HG03025 (cell line): ENCODE results near the gene ZSCAN12.
"Not testable (repeated sequence)": the region's sequence is repeated elsewhere in the genome, so short reads cannot be mapped to it uniquely, and the experiment has no call there.

ENCODE experiments used
- ATAC-seq: cut with Tn5 transposase; IDR thresholded peaks from one replicate; pipeline ENCODE4 v1.9.1; 2021; ENCODE audit warnings: mild to moderate bottlenecking, moderate library complexity; ENCODE audit not compliant: unreplicated experiment, low FRiP score

ZSCAN12 gene

DNA sequence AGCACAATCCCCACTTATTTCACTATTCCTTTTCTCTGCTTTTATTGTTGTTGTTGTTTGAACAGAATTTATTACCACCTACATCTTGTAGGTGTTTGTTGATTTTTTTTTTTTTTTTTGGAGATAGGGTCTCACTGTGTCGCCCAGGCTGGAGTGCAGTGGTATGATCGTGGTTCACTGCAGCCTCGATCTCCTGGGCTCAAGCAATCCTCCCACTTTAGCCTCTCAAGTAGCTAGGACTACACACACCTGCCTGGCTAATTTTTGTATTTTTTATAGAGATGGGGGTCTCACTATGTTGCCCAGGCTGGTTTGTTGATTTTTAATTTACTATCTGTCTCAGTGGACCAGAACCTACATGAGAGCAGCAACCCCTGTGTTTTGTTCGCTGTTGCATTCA is 3.6 kb downstream of the ZSCAN12 start:
- no peak for ATAC-seq

GRCh38 chr6:28393912-28394662 is 5.5 kb downstream of the ZSCAN12 start:
- ATAC-seq = no peak

DNA sequence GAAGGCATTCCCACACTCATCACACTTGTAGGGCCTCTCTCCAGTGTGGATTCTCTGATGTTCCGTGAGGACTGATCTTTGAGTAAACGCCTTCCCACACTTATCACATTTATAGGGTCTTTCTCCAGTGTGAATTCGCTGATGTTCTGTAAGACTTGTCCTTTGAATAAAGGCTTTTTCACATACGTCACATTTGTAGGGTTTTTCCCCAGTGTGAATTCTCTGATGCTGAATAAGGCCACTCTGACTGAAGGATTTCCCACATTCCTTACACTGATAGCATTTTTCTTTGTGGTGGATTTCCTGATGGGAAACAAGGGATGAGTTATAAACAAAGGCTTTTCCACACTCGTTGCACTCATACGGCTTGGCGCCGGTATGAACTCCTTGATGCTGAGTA is 8.9 kb downstream of the ZSCAN12 start:
- no peak for ATAC-seq

DNA sequence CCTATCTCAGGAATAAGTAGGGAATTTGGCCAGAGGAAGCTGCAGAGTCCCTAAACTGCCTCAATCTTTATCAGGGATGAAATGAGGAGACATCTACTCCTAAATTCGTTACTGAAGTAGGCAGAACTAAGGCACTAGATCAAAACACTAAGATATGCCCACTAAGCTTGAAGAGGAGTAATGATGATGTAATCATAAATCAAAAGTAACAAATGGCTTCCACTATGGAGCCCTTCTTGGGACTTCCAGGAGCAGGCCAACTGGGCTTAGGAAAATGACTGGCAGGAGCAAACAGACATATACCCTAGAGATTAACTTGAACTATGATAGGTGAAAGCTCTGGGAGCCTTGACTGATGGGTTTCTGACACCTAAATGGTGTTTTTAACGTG is 15.4 kb downstream of the ZSCAN12 start:
- ATAC-seq = no peak

GRCh38 chr6:28383235-28384142 is 16.1 kb downstream of the ZSCAN12 start:
- ATAC-seq = peak; percentile 89

- no peak for ATAC-seq
Measured at GRCh38 chr6:28380381-28380780, 19.2 kb downstream of the ZSCAN12 start.

DNA sequence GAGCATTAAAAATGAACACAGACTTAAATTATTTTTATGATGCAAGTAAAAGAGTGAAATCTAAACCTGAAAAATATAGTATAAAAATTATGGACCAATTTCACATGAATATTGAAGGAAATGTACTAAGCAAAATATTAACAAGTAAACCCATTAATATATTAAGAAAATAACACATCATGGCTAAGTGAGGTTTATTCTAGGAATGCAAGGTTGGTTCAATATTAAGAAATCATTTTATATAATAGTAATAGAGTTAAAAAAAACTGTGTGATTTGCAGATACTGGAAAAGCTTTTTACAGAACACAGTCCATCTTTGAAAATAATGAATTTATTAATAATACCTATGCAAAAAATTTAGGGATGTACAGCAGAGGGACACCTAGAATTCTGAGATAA is 20.9 kb downstream of the ZSCAN12 start:
- ATAC-seq = no peak

GRCh38 chr6:28377879-28378278 is 21.7 kb downstream of the ZSCAN12 start:
- ATAC-seq = no peak

GRCh38 chr6:28373925-28374324 is 25.6 kb downstream of the ZSCAN12 start:
- no peak for ATAC-seq

DNA sequence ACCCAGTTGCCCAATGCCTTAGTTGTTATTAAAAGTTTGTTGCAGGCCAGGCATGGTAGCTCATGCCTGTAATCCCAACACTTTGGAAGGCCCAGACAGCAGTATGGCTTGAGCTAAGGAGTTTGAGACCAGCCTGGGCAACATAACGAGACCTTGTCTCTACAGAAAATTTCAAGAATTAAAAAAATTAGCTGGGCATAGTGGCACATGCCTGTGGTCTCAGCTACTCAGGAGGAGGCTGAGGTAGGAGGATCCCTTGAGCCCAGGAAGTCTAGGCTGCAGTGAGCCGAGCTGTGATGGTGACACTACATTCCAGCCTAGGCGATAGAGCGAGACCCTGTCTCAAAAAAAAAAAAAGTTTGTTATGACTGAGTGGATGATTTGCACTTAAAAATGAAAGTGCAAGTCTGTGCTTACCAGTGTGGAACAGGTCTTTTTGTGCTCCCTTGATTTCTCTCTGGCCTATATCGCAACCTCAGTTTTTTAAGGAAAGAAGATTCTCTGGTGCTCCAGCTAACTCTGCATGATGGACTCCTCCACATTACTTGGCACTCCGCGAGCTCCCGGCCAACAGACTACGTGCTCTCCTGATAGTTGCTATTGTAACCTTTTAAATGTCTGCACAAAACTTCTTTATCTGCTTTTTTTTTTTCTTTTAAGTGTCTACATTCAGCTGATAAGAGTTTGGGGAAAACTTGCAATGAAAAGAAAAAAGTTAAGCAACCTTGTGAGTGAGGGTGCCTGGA is 27.7 kb downstream of the ZSCAN12 start:
- no peak for ATAC-seq

GRCh38 chr6:28371280-28371679 is 28.3 kb downstream of the ZSCAN12 start:
- ATAC-seq = no peak

- ATAC-seq = no peak
Measured at GRCh38 chr6:28370440-28370839, 29.1 kb downstream of the ZSCAN12 start.

- no peak for ATAC-seq
Measured at GRCh38 chr6:28369463-28369862, 30.1 kb downstream of the ZSCAN12 start.

DNA sequence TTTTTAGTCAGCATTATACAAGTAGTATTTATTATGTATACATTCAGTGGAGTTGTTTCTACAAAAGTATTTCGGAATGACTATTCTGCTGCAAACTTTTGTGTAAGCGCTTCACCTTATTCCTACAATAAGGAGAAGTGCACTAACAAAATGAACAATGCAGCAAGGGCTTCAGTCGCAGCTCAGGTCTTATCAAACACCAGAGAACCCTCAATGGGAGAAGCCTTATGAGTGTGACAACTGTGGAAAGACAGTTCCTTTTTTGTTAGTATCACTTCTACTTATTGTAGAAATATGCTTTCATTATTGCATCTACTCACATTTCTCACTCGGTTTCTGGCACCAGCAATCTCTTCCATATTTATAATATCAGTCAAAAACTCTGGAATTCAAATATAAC is 31.0 kb downstream of the ZSCAN12 start:
- peak; percentile 83 for ATAC-seq

DNA sequence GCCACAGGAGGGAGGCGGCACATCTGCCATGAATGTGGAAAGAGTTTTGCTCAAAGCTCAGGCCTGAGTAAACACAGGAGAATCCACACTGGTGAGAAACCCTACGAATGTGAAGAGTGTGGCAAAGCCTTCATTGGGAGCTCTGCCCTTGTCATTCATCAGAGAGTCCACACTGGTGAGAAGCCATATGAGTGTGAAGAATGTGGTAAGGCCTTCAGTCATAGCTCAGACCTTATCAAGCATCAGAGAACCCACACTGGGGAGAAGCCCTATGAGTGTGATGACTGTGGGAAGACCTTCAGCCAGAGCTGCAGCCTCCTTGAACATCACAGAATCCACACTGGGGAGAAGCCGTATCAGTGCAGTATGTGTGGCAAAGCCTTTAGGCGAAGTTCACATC is 34.0 kb downstream of the ZSCAN12 start:
- not testable (repeated sequence) for ATAC-seq

DNA sequence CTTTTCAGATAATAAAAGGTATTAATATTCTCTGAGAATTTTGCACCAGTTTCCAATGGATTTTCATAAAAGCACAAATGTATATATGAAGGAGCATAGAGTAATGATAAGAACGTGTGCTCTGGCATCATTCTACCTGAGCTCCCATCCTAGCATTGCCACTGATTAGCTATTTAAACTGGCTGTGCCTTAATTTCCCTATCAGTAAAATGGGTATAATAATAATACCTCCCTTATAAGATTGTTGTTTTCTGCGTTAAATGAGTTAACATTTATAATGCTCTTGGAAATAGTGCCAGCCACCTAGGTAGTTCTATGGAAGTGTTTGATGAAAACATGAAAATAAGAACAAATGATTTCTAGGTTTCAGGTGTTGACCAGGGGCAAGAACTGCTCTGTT is 38.6 kb downstream of the ZSCAN12 start:
- ATAC-seq = no peak

GRCh38 chr6:28359562-28359961 is 40.0 kb downstream of the ZSCAN12 start:
- ATAC-seq = not testable (repeated sequence)

GRCh38 chr6:28357036-28357435 is 42.5 kb downstream of the ZSCAN12 start:
- no peak for ATAC-seq

- no peak for ATAC-seq
Measured at GRCh38 chr6:28356666-28357020, 42.9 kb downstream of the ZSCAN12 start.

DNA sequence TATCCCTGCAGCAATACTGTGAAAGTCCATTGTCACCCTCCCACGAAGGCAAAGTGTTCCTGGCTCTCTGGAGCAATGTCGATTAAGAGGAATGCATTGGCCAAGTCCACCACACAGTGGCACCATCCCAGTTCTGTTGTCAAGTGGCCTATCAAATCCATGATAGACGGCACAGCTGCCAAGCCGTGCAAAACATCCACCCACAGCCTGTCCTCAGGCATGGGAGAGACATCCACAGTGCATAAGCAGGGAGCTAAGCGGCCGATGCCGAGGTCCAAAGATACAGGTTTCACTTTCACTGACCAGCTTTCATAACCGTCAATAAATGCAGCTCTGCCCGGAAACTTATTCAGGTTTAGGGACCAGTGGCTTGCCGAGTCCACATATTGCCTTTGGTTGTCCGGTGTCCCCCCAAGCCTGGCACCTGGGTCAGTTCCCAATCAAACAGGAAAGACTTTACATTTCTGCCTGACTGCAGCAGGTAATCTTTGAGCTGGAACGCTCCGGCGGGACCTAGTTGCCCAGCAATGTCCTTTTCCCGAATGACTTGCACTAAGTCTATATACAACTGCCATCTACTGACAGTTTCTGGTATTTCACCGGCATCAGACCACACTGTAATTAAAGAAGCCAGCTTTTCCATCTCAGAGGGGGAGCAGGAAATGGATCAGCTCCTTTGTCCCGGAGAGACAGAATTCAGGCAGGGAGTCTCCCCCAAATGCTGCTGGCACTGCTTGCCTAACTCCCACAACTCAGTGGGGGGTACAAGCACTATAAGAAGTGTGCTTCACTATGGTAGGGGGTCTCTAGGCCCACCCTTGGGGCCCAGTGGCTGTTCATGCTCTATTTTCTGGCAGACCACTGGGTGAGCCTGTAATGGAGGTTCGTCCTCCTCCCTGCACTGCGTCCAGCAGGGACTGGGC is 43.5 kb downstream of the ZSCAN12 start:
- no peak for ATAC-seq
